CD4-positive, alpha-beta T cell treated with Interleukin-15 for 1 hour (primary cell): ENCODE results near the gene GALNT6.
"Not testable (repeated sequence)": the region's sequence is repeated elsewhere in the genome, so short reads cannot be mapped to it uniquely, and the experiment has no call there.

Source experiments
- DNase-seq: peaks from one replicate; pipeline ENCODE4 v3.0.0-alpha.2; 2020

GALNT6 gene

DNA sequence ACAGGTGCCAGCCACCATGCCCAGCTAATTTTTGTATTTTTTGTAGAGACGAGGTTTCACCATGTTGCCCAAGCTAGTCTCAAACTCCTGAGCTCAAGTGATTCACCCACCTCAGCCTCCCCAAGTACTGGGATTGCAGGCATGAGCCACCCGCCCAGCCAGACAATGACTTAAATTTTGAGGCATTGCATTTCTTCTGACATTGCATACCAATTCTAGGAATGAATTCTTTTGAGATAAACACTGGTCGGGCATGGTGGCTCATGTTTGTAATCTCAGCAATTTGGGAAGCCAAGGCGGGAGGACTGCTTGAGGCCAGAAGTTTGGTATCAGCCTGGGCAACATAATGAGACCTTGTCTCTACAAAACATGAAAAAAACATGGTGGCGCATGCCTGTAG, 42.2 kb downstream of the GALNT6 start:
- DNase-seq = no peak

DNA sequence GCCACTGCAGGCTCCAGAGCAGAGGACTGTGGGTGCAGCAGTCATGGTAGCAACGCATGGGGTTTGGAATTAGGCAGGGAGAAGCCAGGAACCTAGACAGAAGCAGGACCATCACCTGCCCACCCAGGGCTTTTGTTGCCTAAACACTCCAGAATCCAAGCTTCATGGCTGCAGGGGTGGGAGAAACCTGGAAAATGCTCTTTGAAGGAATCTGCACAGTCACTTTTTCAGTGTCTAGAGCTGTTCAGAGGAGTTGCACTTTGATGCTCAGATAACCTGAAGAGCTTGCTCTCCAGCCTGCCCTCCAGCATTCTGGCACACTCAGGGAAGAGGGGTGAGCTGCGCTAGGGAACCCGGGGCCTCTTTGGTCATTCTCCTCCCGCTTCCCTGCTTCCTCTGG, 43.1 kb downstream of the GALNT6 start:
- DNase-seq = no peak

DNA sequence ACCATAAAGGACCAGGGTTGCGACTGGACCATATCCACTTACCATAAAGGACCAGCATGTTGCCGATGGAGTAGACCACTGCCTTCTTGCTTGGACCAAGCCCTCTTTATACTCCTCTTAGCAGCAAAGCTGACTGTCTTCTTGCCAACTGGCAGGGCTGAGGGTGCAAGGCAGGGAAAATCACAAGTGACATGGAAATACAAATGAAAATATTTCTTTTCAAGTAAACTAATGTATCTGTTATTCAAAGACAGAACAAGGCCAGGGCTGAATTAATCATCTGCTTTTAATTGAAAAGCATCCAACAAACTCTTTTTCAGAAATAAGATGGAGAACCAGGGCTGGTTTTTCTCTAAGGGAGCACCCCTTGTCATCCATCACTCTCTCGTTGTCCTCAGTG, 44.6 kb downstream of the GALNT6 start, which contains the start of gene CELA1:
Gene CELA1 (minus strand): TSS at position 99 of the 400 bp plus-strand sequence. CDS start 41 bp downstream, at position 58.
- DNase-seq = no peak

DNA sequence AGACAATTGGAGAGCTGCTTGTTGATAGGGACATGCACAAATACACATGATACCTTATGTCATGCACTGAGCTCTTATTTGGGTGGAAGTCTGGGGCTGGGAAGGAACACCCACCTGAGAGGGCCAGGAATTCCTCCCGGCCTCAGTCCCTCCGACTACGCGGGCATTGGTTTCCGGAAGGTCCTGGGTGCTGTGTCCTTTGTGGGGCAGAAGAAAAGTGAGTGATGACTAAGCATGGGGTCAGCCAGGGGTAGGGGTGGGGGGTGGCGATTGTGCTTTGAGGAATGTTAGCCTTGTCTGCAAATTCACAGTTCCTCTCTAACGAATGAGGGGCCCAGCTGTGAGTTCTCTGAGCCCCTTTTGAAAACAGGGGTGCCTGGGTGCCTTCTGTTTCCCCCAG, 45.5 kb downstream of the GALNT6 start:
- DNase-seq = no peak

DNA sequence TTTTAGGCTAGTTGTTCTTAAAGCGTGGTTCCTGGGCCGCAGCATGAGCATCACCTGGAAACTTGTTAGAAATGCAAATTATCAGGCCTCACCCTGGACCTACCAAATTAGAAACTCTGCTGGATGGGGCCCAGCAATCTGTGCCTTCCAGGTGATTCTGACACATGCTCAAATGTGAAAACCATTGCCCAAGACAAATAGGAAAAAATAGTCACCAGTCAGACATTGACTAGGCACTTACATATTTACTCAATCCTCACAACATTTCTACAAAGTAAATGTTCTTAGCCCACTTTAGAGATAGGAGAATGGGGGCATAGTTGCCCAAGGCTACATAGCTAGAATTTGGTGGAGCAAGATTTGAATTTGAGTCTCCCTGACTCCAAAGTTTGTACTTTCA, 48.0 kb downstream of the GALNT6 start:
- no peak for DNase-seq

DNA sequence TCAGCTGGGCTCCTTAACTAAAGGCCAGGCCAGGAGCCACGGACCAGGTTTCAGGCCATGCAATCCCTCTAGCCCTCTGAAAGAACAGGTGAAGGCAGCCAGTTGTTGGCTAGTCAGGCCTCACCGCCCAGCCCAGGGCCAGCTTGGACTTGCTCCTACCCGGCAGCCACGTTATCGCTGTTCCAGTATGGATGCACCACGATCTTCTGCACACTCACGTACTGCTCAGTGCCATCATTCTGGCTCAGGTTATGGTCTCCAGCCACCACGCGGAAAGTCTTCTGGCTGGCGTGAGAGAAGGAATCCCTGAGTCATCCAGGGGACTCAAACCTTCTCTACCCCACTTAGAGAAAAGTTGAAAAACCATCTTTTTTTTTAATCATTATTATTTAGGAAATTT, 48.8 kb downstream of the GALNT6 start:
- DNase-seq = no peak

DNA sequence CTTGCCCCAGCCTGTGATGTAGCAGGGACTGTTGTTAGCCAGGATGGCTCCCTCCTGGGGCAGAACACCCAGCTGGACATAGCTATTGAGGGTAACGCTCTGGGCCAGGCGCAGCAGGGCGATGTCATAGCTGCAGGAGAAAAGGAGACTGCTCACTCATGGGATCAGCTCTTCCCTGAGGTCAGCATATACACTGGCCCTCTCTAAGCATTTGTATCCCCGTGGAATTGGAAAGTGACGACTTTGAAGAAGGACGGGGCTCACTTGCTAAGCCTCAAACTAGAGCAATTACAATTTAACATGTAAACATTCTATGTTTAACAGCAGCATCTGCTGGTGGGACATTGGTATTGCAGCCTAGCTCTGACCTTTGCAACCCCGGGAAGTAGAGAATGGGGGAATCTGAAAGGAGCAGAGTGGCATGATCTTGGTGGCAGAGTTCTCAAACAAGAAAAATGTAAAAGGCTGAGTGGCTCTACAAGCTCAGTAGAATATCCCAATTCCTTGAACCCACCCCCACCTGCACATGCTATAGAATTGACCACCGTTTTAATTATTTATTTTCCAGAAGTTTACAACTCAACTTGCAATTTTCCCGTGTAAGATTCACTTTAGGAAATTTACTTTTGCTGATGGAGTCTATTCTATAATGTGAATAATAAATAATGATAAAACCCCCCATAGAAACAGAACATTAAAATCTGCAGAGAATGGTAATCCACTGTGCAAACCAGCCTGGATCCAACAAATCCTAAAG, 49.8 kb downstream of the GALNT6 start:
- DNase-seq = peak; percentile 68

DNA sequence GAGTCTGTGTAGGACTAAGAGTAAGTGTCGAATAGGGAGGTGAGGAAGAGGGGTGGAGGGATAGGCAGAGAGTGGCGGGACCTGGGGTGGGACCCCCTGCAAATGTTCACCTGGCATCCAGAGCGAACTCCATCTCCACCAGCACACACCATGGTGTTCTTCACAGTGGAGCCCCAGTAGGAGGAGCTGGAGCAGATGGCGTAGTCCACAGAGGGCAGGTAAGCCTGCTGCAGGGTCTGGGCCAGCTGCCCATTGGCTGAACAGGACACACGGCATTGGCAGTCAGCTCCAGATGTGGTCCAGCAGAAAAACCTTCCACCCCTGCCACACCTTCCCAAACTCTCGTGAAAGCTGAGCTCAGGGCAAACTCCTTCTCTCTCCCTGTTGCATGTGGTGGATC, 51.5 kb downstream of the GALNT6 start:
- no peak for DNase-seq

DNA sequence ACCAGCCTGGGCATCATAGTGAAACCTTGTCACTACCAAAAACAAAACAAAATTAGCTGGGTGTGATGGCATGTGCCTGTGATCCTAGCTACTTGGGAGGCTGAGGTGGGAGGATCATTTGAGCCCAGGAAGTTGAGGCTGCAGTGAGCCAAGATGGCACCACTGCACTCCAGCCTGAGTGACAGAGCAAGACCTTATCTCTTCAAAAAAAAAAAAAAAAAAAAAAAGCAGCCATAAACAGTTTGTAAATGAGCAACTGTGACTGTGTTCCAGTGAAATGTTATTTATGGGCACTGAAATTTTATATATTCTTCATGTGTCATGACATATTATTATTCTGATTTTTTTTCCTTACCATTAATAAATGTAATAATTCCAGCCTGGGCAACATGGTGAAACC, 53.9 kb downstream of the GALNT6 start:
- not testable (repeated sequence) for DNase-seq

DNA sequence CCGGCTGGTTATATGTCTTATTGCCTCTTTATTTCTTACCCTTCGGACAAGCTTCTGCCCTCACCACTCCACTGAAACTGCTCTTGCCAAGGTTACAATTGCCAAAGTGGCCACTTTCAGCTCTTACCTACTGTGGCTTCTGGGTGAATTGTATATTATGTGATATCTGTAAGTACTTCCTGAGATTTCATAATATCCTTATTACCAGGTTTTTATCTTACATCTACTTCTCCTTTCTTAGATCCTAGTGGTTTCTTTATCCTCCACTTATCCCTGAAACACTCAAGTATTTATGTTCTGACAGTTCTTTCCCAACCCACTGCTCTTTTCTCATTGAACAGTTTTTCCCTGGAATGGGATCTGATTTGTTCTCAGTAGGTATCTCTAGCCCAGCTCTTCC, 55.3 kb downstream of the GALNT6 start:
- no peak for DNase-seq

DNA sequence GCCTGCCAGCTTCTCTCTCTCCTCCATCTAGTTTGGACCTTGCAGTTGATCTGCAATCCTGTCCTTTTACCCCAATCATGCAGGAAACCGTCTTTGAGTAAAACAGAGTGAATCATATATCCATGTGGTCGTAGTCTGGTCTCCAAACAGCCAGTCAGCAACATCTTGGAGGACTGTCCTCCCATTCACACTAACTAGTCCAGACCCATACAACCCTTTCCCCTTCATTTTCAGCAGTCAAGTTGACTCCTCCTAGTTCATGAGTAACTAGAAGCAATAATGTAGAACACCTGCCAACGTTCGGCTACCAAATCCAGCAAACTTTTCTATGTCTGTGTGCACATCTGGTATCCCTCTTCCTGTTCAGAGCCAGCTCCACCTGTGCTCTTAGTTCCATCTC, 56.4 kb downstream of the GALNT6 start:
- DNase-seq = no peak

DNA sequence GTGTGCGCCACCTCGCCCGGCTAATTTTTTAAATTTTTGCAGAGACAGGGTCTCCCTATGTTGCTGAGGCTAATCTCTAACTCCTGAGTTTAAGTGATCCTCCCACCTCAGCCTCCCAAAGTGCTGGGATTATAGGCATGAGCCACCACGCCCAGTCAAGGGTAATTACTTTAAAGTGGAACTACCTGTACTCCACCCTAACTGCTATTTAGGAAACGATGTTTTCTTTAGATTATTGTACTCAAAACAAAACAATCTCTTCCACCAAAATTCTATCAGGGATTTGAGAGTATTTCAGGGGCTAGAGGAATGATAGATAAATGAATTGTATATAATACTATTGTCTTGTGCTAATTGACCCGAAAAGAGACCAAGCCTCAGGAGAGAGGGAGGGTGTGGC, 57.7 kb downstream of the GALNT6 start:
- DNase-seq = no peak

DNA sequence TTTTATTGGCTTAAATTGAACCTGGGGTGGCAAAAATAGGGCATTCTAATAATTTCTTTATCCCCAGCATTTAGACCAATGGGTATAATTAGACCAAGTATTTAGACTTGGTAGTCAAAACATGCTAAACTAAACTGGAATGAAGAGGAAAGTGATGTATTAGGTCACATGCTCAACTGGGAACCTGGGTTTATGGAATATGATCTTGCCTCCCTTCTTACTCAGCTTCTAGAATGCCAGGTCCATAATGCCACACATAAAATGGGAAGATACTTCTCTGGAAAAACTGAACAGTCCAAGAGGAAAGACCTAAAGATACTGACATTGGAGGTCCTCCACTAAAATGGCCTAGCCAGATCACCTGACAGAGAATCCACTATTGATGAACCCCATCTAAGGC, 61.0 kb downstream of the GALNT6 start:
- DNase-seq = no peak

DNA sequence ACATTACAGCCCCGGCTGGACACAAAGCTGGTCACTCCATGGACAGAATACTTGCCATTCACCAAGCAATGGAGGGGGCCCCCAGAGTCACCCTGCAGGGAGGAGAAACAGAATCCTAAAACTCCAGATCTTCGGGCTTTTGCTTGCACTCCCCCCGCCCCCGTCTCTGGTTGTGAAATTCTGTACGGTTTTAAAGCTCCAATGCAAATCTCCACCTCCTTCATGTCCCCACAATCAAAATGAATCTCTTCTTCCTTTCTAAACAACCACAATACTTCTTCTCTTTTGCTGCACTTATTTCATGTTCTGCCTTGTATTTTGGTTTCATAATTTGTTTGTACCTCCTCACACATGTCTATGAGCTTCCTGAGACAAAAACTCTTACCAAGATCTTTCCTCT, 61.5 kb downstream of the GALNT6 start:
- DNase-seq = no peak

DNA sequence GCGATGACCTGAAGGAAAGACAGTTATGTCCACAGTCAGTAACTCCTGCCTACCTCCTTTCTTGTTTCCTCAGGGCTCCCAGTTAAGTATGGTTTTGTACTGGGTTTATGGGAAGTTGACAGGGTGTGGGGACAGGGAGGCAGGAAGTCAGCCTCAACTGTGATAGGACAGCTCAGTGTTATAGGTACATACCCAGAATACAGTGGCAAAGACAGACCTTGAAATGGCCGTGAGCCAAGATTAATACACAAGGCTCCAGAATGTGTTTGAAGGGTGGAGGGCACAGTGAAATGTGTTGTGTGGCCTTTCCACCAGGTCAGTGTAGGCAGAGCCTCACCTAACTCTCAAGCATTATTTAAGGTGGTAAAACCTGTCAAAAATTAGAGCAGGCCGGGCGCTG, 62.6 kb downstream of the GALNT6 start:
- DNase-seq = no peak

DNA sequence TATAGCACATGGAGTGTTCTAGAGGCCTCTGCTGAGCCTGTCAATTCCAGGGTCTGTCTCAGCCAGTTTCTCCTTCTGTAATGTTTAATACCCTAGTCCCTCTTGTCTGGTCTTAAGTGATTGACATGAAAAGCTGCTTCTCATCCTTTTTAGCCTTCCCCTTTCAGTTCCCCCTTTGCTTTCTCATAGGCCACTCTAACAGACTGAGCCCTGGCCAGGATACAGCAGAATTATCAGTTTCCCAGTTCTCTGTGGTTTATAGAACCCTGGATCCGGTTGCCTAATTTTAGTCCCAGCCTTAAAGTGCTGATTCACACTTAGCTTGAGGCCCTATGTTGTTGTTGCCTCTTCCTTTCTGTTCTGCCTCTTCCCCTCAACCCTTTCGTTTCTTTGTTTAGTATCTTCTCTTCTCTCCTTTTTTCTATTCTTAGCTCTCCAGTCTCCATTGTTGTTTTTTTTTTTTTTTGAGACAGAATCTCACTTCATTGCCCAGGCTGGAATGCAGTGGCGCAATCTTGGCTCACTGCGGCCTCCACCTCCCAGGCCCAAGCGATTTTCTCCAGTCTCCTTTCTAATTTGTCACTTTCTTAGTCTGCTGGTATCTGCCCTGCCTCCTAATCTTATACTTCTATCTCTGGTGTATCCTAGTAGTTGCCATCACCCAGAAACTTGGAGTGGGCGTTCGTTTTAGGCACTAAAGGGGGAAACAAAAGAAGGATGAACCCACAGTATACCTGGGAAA, 64.3 kb downstream of the GALNT6 start:
- peak; percentile 37 for DNase-seq

DNA sequence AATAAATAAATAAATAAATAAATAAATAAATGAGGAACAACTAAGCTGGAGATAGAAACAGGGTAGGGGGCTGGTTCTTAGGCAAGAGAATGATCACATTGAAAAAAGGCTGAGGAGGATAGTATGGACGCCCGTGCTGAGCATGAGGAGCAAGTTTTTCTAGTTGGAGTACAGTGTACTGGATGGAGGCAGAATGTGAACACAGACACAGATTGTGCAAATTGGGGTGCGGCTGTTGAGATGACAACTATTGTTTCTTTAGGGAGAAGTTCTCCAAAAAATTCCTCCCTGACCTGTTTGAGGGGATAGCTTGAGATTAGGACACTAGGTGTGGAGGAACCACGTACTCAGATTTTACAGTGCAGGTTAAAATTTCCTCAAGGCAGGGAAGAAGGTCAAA, 66.3 kb downstream of the GALNT6 start:
- DNase-seq = no peak

DNA sequence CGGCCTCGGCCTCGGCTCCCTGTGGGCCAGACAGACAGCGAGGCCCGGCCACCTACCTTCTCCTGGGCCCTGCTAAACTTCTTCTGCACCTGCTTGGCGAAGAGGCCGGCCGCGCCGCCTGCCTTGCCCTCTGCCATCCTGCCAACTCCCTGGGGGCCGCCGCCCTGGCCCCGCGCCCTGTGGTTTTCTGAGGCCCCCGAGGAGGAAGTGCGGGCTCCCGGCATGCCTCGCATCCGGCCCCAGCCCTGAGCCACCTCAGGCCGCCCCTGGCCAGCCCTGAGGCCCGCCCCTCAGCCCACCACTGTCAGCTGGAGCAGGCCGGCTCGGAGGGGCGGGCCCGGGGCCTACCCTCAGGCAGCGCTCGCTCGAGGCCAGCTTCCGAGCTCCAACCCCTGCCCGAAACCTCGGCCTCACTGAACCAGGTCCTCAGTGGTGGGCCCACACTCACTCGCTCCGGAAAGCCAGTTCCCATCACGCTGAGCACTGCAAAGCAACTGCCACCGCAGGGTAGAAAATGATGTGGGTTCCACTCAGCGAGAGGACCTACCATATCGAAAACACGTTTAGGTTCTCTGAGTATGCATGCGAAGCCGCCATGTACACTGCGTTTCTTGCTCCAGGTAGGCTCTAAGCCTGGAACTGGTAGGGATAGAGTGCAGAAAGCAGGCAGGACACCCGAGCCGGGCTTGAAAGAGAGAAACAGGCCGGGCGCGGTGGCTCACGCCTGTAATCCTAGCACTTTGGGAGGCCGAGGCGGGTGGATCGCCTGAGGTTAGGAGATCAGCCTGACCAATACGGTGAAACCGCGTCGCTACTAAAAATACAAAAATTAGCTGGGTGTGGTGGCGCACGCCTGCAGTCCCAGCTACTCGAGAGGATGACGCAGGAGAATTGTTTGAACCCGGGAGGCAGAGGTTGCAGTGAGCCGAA, 67.0 kb downstream of the GALNT6 start, which contains the start of gene BIN2:
Gene BIN2 (minus strand): TSS at position 209 of the 930 bp plus-strand sequence. CDS start 72 bp downstream, at position 137.
- DNase-seq = peak; percentile 84

DNA sequence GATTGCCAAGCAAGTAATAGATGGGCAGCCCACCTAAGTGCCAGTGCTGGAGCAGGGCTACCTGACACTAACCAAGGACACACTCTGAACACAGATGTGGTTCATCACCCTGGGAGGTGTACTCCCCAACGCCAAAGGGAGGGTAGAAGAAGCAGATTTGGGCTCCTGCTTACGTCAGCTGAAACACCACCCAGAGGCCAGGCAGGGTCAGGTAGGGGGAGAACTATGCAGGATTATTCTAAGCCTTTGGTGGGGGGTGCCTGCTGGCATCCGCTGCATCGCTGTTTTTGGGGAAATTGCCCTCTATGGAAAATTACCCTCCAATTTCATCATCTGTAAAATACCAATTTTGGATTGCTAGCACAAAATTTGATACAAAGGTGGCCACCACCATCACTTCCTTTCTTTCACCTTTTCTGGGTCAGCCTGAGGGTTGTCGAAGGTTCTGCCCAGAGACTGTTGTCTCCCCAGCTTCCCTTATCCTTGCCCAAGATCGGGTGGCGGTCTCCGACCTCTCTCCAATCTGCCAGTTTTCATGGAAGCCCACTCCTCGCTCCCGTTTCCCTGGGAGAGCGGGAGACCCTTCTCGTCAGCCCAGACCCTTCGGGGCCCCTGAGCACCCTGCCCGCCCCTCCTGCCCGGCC, 67.8 kb downstream of the GALNT6 start:
- peak; percentile 78 for DNase-seq

DNA sequence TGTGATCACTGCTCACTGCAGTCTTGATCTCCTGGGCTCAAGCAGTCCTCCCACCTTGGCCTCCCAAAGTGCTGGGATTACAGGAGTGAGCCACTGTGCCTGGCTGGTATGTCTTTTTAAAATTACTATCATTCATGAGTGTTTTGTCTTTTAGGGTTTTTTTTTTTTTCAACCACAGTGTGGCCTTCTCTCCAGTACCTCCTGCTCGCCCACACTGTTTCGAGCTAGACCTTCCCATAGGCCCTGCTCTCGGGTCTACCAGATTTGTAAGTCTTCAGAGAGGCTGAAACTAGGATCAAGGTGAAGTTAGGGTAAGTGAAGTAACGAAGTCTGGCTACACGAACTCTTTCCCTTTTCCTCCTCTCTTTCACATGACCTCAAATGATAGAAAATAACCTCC, 68.8 kb downstream of the GALNT6 start:
- DNase-seq = no peak

DNA sequence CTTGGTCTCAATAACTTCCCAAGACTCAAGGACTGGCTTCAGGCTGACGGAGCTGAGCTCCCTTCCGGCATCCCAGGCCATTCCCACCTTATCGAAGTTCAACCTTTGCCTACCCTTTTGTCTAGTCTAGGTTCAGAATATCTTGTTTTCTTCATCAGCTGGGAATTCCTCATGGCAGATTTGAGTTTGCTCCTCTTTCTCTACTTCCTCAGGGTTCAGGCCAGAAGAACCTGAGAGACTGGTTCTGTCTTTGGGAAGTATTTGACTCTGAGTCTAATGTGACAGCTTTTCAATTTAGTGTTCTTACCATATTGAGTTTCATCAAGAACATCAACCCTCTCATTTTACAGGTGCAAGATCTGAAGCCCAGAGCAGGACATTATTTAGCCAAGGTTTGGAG, 69.3 kb downstream of the GALNT6 start:
- no peak for DNase-seq

DNA sequence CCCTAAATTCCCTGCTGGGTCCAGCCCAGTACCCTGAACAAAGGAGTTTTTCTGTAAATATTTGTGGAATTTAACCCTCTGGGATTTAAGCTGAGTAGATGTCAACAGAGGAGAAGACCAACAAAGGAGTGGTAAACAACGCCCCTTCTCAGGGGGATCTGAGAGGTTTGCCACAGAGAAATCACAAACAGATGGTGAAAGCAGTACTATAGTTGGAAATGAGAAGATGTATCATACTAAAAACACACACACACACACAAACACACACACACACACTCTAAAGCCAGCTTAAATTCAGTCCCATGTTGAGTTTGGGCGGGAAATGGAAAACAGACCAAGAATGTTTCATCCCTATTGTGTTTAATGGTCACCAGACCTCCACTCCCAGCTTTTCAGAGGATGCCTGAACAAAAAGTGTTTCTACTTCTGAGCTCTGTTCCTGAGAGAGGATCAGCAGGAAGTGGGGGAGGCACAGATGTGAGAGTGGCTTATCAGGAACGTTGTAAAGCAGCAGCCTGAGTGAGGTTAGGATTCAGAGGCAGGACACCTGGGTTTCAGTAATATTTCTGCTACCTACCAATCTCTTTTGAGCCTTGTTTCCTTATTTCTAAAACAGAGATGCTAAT, 70.4 kb downstream of the GALNT6 start:
- DNase-seq = no peak
